IMR-90 (cell line): ENCODE measurements around the gene SRRD. TPM values are rescaled to one million over a fixed set of nuclear protein-coding genes. Genes with fewer than 3 reads are reported as not detected.

Experiments
- ATAC-seq: fragments of 200-7000 bp; cut with Tn5 transposase; 2 replicates; pipeline ENCODE4 v1.9.1; 2020; ENCODE audit warnings: low read depth, mild to moderate bottlenecking, moderate library complexity
- BruUV-seq: library from RNA; stranded (reverse); fragments of 400-500 nt; replicated peaks from 2 replicates; lab custom pipeline; 2021; lab: Mats Ljungman, UMichigan
- CTCF ChIA-PET: fragments of 300-600 bp; formaldehyde crosslinking; extraction: SDS; loops from one replicate; lab custom pipeline; 2021; ENCODE audit warnings: antibody characterized with exemption; lab: Yijun Ruan, JAX
- POLR2A ChIA-PET: fragments of 300-600 bp; sonication (Branson Sonifier 250); formaldehyde crosslinking; loops from one replicate; lab custom pipeline; 2022; ENCODE audit warnings: antibody characterized with exemption; ENCODE audit not compliant: unreplicated experiment; lab: Charles Lee
- DNase-seq: peaks from one replicate; pipeline ENCODE4 v3.0.0; 2013
- H2AFZ ChIP-seq: replicated peaks from 2 replicates; pipeline ENCODE3; 2013; ENCODE audit warnings: low read length, mild to moderate bottlenecking; ENCODE audit not compliant: poor library complexity
- H2AK5ac ChIP-seq: 2 replicates; pipeline ENCODE4 v1.6.1; 2013; ENCODE audit warnings: low read depth, low read length, inconsistent platforms
- H2AK9ac ChIP-seq: replicated peaks from 2 replicates; pipeline ENCODE3; 2013; ENCODE audit warnings: mild to moderate bottlenecking, low read depth, low read length, moderate library complexity; ENCODE audit not compliant: poor library complexity
- H2BK120ac ChIP-seq: 2 replicates; pipeline ENCODE4 v1.6.1; 2013; ENCODE audit warnings: low read depth, low read length, inconsistent platforms
- H2BK15ac ChIP-seq: 3 replicates; pipeline ENCODE4 v1.6.1; 2013; ENCODE audit warnings: low read depth, low read length, inconsistent platforms
- H2BK20ac ChIP-seq: 2 replicates; pipeline ENCODE4 v1.6.1; 2013; ENCODE audit warnings: low read depth, mild to moderate bottlenecking, inconsistent platforms, low read length, moderate library complexity
- H2BK5ac ChIP-seq: 2 replicates; pipeline ENCODE4 v1.6.1; 2013; ENCODE audit warnings: mild to moderate bottlenecking, low read depth, low read length, inconsistent platforms; ENCODE audit not compliant: poor library complexity, severe bottlenecking
- H3K14ac ChIP-seq: replicated peaks from 2 replicates; pipeline ENCODE4 v1.6.1; 2013; ENCODE audit warnings: low read depth, low read length, inconsistent platforms
- H3K18ac ChIP-seq: 2 replicates; pipeline ENCODE4 v1.6.1; 2013; ENCODE audit warnings: low read depth, low read length, control low read depth
- H3K23ac ChIP-seq: 2 replicates; pipeline ENCODE4 v1.6.1; 2013; ENCODE audit warnings: low read depth, low read length, inconsistent platforms
- H3K27ac ChIP-seq: 2 replicates; pipeline ENCODE4 v1.5.1; 2013; ENCODE audit warnings: mild to moderate bottlenecking, control low read depth, low read length; ENCODE audit not compliant: insufficient read depth
- H3K27me3 ChIP-seq: 2 replicates; pipeline ENCODE4 v1.6.1; 2013; ENCODE audit warnings: low read length; ENCODE audit not compliant: control insufficient read depth, insufficient read depth
- H3K36me3 ChIP-seq: 2 replicates; pipeline ENCODE4 v1.6.1; 2013; ENCODE audit warnings: low read length, mixed read lengths; ENCODE audit not compliant: control insufficient read depth, insufficient read depth
- H3K4ac ChIP-seq: 2 replicates; pipeline ENCODE4 v1.6.1; 2013; ENCODE audit warnings: low read depth, low read length, inconsistent platforms
- H3K4me1 ChIP-seq: 2 replicates; pipeline ENCODE4 v1.6.1; 2013; ENCODE audit warnings: low read length, mixed read lengths; ENCODE audit not compliant: control insufficient read depth, insufficient read depth
- H3K4me2 ChIP-seq: 2 replicates; pipeline ENCODE4 v1.6.1; 2013; ENCODE audit warnings: low read depth, mild to moderate bottlenecking, control low read depth, low read length, moderate library complexity
- H3K4me3 ChIP-seq: 2 replicates; pipeline ENCODE4 v1.5.1; 2013; ENCODE audit warnings: low read depth, mild to moderate bottlenecking, control low read depth, low read length, moderate library complexity; ENCODE audit not compliant: insufficient read depth
- H3K56ac ChIP-seq: 2 replicates; pipeline ENCODE4 v1.6.1; 2013; ENCODE audit warnings: low read length, inconsistent platforms; ENCODE audit not compliant: insufficient read depth; ENCODE audit errors: extremely low read depth
- H3K79me1 ChIP-seq, 2 experiments: 2 replicates each; pipeline ENCODE4 v1.6.1; 2013; ENCODE audit warnings: low read length in 2 of 2, inconsistent platforms in 1 of 2, low read depth in 1 of 2
- H3K9ac ChIP-seq: 2 replicates; pipeline ENCODE4 v1.6.1; 2013; ENCODE audit warnings: low read depth, low read length, control low read depth
- H3K9me1 ChIP-seq: 2 replicates; pipeline ENCODE4 v1.6.1; 2013; ENCODE audit warnings: low read length, inconsistent platforms; ENCODE audit not compliant: insufficient read depth
- H3K9me3 ChIP-seq: 2 replicates; pipeline ENCODE4 v1.6.1; 2013; ENCODE audit warnings: low read length; ENCODE audit not compliant: control insufficient read depth, insufficient read depth
- H4K20me1 ChIP-seq: 2 replicates; pipeline ENCODE4 v1.6.1; 2013; ENCODE audit warnings: low read length, inconsistent platforms; ENCODE audit not compliant: insufficient read depth
- H4K5ac ChIP-seq: 2 replicates; pipeline ENCODE4 v1.6.1; 2013; ENCODE audit warnings: mild to moderate bottlenecking, low read depth, low read length, control low read depth
- H4K8ac ChIP-seq, 2 experiments: 2 replicates each; pipeline ENCODE4 v1.6.1; 2013; ENCODE audit warnings: low read depth in 2 of 2, low read length in 2 of 2, control low read depth in 1 of 2, inconsistent platforms in 1 of 2
- H4K91ac ChIP-seq: 2 replicates; pipeline ENCODE4 v1.6.1; 2013; ENCODE audit warnings: low read depth, low read length, inconsistent platforms; ENCODE audit not compliant: insufficient read depth
- BHLHE40 ChIP-seq: fragments of 150-350 bp; IDR thresholded peaks from 2 replicates; pipeline ENCODE4 v1.6.1; 2016; ENCODE audit warnings: mild to moderate bottlenecking, low read depth, low read length
- CEBPB ChIP-seq: IDR thresholded peaks from 2 replicates; pipeline ENCODE4 v1.6.1; 2012; ENCODE audit warnings: low read depth, low read length, improper control_type of control experiment
- CHD1 ChIP-seq: IDR thresholded peaks from 2 replicates; pipeline ENCODE4 v1.6.1; 2012; ENCODE audit warnings: low read depth, low read length, improper control_type of control experiment
- CTCF ChIP-seq: conservative IDR thresholded peaks from 2 replicates; pipeline ENCODE4 v1.5.1; 2012; ENCODE audit warnings: mild to moderate bottlenecking, low read depth, low read length, improper control_type of control experiment
- ELK1 ChIP-seq: fragments of 150-350 bp; IDR thresholded peaks from 2 replicates; pipeline ENCODE4 v1.6.1; 2016; ENCODE audit warnings: low read depth, mild to moderate bottlenecking, low read length, moderate library complexity, borderline replicate concordance
- FOS ChIP-seq: fragments of 150-350 bp; IDR thresholded peaks from 2 replicates; pipeline ENCODE4 v1.6.1; 2016; ENCODE audit warnings: low read depth, low read length
- MAFK ChIP-seq: IDR thresholded peaks from 2 replicates; pipeline ENCODE4 v1.6.1; 2012; ENCODE audit warnings: low read depth, low read length, improper control_type of control experiment
- MAZ ChIP-seq: IDR thresholded peaks from 2 replicates; pipeline ENCODE4 v1.6.1; 2012; ENCODE audit warnings: low read depth, mild to moderate bottlenecking, low read length, improper control_type of control experiment, moderate library complexity, borderline replicate concordance
- MXI1 ChIP-seq: IDR thresholded peaks from 2 replicates; pipeline ENCODE4 v1.6.1; 2012; ENCODE audit warnings: low read depth, mild to moderate bottlenecking, low read length, moderate library complexity, borderline replicate concordance
- NFE2L2 ChIP-seq: fragments of 150-350 bp; IDR thresholded peaks from 2 replicates; pipeline ENCODE4 v1.6.1; 2016; ENCODE audit warnings: low read depth, mild to moderate bottlenecking, low read length
- POLR2A ChIP-seq: IDR thresholded peaks from 2 replicates; pipeline ENCODE4 v1.6.1; 2012; ENCODE audit warnings: mild to moderate bottlenecking, low read depth, low read length
- RAD21 ChIP-seq: IDR thresholded peaks from 2 replicates; pipeline ENCODE4 v1.6.1; 2012; ENCODE audit warnings: low read length, improper control_type of control experiment
- RCOR1 ChIP-seq: IDR thresholded peaks from 2 replicates; pipeline ENCODE4 v1.6.1; 2012; ENCODE audit warnings: mild to moderate bottlenecking, low read length, improper control_type of control experiment; ENCODE audit not compliant: insufficient replicate concordance
- RFX5 ChIP-seq: IDR thresholded peaks from 2 replicates; pipeline ENCODE4 v1.8.0; 2012; ENCODE audit warnings: low read depth, mild to moderate bottlenecking, low read length, moderate library complexity
- SMC3 ChIP-seq: fragments of 150-350 bp; IDR thresholded peaks from 2 replicates; pipeline ENCODE4 v1.6.1; 2016; ENCODE audit warnings: low read depth, mild to moderate bottlenecking, antibody characterized with exemption, low read length, moderate library complexity
- USF2 ChIP-seq: fragments of 150-350 bp; IDR thresholded peaks from 2 replicates; pipeline ENCODE4 v1.6.1; 2017; ENCODE audit warnings: mild to moderate bottlenecking, antibody characterized with exemption, low read length, low read depth
- WGBS, 2 experiments: methylation state at CpG; one replicate each; pipeline versions ENCODE4 v1.1.5 to v1.1.7; 2013; ENCODE audit warnings: missing lambda C conversion rate in 2 of 2; ENCODE audit not compliant: insufficient read length in 1 of 2; ENCODE audit errors: extremely low coverage in 2 of 2; 5-methylcytosine and 5-hydroxymethylcytosine counted together
- dilution Hi-C: fragments of 300-500 bp; cut with HindIII; formaldehyde crosslinking; loops from one replicate; pipeline ENCODE4 v1.14.3; 2018; ENCODE audit warnings: low sequenced_read_pairs; ENCODE audit not compliant: unreplicated experiment
- in situ Hi-C: fragments of 300-500 bp; cut with MboI; formaldehyde crosslinking; loops from 3 replicates; pipeline ENCODE4 v1.14.3; 2019; ENCODE audit warnings: low sequenced_read_pairs, inconsistent platforms, mixed read lengths
- intact Hi-C: fragments of 100-400 bp; cut with micrococcal nuclease; formaldehyde crosslinking; loops from 2 replicates; pipeline ENCODE4 v1.10.0; 2022
- polyA plus RNA-seq, 3 experiments: library from polyadenylated mRNA; depleted of rRNA; stranded (reverse); fragments of >200 nt; gene quantifications; 2 replicates each; pipeline ENCODE4 v1.2.3, GENCODE V29; 2012; ENCODE audit warnings: low replicate concordance in 1 of 3
- total RNA-seq: library from RNA; depleted of rRNA; stranded (reverse); fragments of >200 nt; gene quantifications from 2 replicates; pipeline ENCODE4 v1.2.3, GENCODE V29; 2012

Gene SRRD
- total and polyA plus RNA-seq, 2 of the 4 experiments (the other 2 are of a cell fraction) = 18.3 to 24.0 TPM

- Histone ChIP-seq H3K4me1 (no peaks in the 10 kb centered on the region), H3K18ac (no peak overlapping the region), H2BK5ac (no peak overlapping the region), H3K14ac (no peak overlapping the region), H3K23ac (no peak overlapping the region), H3K4me2 (no peak overlapping the region), H3K27ac (no peak overlapping the region), H2BK120ac (no peak overlapping the region), H4K20me1 (no peaks in the 10 kb centered on the region), H3K9ac (no peak overlapping the region), H2BK20ac (no peak overlapping the region), H3K79me1 (peaks cover 0 to 11% of the 10 kb centered on the region in 2 experiments; a peak in 2 of 4 replicates), H2AK5ac (no peak overlapping the region), H4K8ac (no peak overlapping the region), H4K5ac (no peak overlapping the region), H3K27me3 (no peaks in the 10 kb centered on the region), H2AFZ (no peak overlapping the region), H2AK9ac (no peak overlapping the region), H3K56ac (no peak overlapping the region), H3K4me3 (no peak overlapping the region), H4K91ac (no peak overlapping the region), H3K4ac (no peak overlapping the region), H3K9me3 (no peaks in the 10 kb centered on the region), H2BK15ac (no peak overlapping the region), H3K9me1 (peaks cover 3% of the 10 kb centered on the region; the same call in 1 of the 2 replicates), H3K36me3 (peaks cover 21% of the 10 kb centered on the region)
- no peak for TF ChIP-seq POLR2A
- TF ChIP-seq FOS = no peak
- TF ChIP-seq USF2 = no peak
- TF ChIP-seq MAZ = no peak
- no peak for TF ChIP-seq CEBPB
- no peak for TF ChIP-seq RFX5
- TF ChIP-seq SMC3 = no peak
- TF ChIP-seq NFE2L2 = no peak
- no peak for TF ChIP-seq CTCF
- no peak for TF ChIP-seq MXI1
- TF ChIP-seq MAFK = no peak
- no peak for TF ChIP-seq ELK1
- no peak for TF ChIP-seq RCOR1
- TF ChIP-seq BHLHE40 = no peak
- no peak for TF ChIP-seq CHD1
- no peak for TF ChIP-seq RAD21
- intact Hi-C loops = no loop called here
- WGBS, 2 experiments = no CpG with 5 or more reads among the region's 3 CpGs
- in situ Hi-C loops = no loop called here
- dilution Hi-C loops = no loop called here
- ATAC-seq = no peak
- no peak for DNase-seq
- POLR2A ChIA-PET = no interaction called here
- no TSS peak for BruUV-seq
- CTCF ChIA-PET = no interaction called here
These were observed 43.5 kb downstream of the SRRD start for GRCh38 chr22:26527167-26527566.
